Astrocyte of the hippocampus (primary cell): ENCODE data around the gene MED8.

Source experiments
- DNase-seq: peaks from one replicate; pipeline ENCODE4 v3.0.0; 2011; ENCODE audit warnings: low read depth, low spot score

MED8 gene

GRCh38 chr1:43389326-43390313 is at the start of gene MED8, which contains the start of gene SZT2:
Gene MED8 (minus strand): TSS chr1:43389800. CDS start chr1:43389764, 36 bp downstream.
Gene SZT2 (plus strand): TSS chr1:43389899. CDS start chr1:43389969, 70 bp downstream.
- DNase-seq: peak; percentile 96

GRCh38 chr1:43438953-43439581 is 49.5 kb upstream of the MED8 start:
- no peak for DNase-seq

GRCh38 chr1:43438576-43438952 is 49.0 kb upstream of the MED8 start:
- DNase-seq: no peak

- DNase-seq: no peak
These were observed 48.4 kb upstream of the MED8 start for GRCh38 chr1:43438006-43438405.

- DNase-seq: no peak
These were observed 47.7 kb upstream of the MED8 start for GRCh38 chr1:43437031-43437973.

GRCh38 chr1:43436371-43436770 is 46.8 kb upstream of the MED8 start:
- DNase-seq: peak; percentile 26

- peak; percentile 42 for DNase-seq
These were observed 45.8 kb upstream of the MED8 start for GRCh38 chr1:43435146-43436145.

GRCh38 chr1:43434256-43434655 is 44.7 kb upstream of the MED8 start:
- no peak for DNase-seq

GRCh38 chr1:43432907-43433306 is 43.3 kb upstream of the MED8 start:
- no peak for DNase-seq

GRCh38 chr1:43432171-43432860 is 42.7 kb upstream of the MED8 start:
- no peak for DNase-seq

GRCh38 chr1:43431676-43432075 is 42.1 kb upstream of the MED8 start:
- no peak for DNase-seq

- DNase-seq: no peak
These were observed 41.2 kb upstream of the MED8 start for GRCh38 chr1:43430831-43431230.

GRCh38 chr1:43427941-43428340 is 38.3 kb upstream of the MED8 start:
- DNase-seq: no peak

GRCh38 chr1:43427524-43427923 is 37.9 kb upstream of the MED8 start:
- DNase-seq: no peak

GRCh38 chr1:43426221-43426620 is 36.6 kb upstream of the MED8 start:
- DNase-seq: no peak

GRCh38 chr1:43425045-43425444 is 35.4 kb upstream of the MED8 start:
- DNase-seq: no peak

GRCh38 chr1:43423672-43424550 is 34.3 kb upstream of the MED8 start:
- DNase-seq: no peak

- no peak for DNase-seq
These were observed 33.5 kb upstream of the MED8 start for GRCh38 chr1:43422995-43423671.
